GM19025 (cell line): ENCODE data around the gene ANKS3.
A peak's percentile ranks its signal among the peaks of the same experiment; 100 is the strongest.

Experiments used
- ATAC-seq: cut with Tn5 transposase; IDR thresholded peaks from one replicate; pipeline ENCODE4 v1.9.1; 2021; ENCODE audit warnings: mild to moderate bottlenecking, low read depth, moderate library complexity; ENCODE audit not compliant: unreplicated experiment

Gene ANKS3

DNA sequence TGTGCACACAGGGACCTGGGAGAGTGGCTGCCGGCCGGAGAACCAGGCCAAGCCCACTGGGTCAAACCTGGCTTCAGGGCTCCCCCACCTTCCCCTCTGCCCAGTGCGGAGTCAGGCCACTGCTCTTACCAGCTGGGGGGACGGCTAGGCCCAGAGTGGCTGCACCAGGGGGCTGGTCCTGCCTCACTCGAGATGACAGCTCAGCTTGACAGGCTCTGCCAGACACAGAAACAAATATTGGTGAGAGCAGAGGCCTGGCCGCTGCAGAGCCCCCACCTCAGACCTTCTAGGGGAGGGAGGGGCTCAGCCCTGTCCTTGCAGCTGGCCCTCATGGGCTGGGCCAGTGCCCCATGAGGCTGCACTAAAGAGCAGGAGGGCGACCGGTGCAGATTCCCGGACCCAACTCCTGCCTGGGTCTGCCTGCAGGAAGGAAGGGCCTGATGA, 36.2 kb downstream of the ANKS3 start:
- ATAC-seq: no peak

DNA sequence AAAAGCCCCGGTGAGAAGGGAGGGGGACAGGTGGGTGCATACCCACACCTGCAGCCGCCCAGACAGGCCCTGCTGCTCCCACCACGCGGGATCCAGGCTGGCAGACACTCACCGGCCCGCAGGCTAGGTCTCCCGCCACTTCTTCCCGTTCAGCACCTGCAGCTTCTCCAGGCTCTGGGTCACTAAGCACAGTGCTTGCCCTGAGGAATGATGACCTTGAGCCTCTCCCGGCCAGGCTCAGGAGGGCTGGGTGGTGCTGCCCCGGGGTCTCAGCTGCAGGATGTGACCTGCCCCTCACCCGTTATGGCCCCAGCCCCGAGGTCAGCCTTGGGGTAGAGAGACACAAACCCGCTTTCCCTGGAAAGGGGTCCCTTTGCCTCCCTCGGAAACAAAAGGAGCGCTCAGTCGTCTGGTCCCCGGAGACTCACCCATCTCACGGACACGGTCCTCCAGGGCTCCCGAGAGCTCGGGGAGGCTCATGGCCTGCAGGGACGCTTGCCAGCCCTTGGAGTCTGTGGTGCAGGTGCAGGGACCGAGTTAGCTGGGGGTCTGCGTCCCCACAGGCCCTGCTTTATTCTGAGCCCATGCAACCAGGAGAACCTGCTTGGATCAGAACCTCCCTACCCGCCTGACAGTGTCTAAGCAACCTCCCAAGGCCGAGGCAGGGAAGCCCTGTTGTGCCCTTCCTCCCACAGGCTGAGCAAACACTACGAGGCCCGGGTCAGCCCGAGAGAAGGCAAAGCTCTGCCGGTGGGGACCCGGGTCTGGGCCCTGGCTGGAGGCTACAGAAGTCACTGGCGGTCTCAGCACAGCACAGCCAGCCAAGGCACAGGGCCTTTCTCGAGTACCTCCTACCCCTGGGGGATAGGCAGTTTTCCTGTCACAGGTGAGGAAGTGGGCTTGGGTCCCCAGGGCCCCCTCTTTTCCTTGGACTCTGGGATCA, 36.9 kb downstream of the ANKS3 start:
- no peak for ATAC-seq

DNA sequence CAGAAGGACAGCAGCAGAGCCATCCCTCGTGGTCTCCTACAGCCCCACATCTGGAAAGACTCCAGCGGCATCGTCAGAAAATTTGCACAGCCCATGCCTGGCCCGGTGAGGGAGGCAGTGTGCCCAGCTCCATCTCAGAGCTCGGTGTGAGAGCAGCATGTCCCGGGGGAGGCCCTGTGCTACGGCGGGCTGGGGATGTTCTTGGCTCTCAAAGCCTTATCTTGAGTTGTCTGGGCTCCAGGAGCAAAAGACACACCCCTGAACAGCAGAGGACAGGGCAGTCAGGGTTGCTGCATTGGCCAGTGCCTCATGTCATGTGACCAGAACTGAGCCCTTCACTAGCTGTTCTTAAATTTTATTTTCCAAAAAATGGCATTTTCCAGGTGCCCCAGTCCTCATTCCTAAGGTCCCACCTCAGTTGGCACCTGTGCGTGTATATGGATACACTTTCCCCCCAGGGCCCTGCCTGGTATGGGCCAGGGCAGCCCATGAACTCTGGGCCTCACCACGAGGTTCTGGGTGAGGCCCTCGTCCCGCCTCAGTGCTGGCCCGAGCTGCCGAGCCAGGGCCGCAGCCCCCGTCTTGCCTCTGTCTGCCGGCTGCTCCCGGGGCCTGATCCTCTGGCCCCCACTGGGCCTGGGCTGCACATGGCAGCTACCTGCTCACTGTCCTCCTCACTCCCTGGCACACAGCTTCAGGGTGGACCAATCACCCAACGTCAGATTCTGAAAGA, 37.7 kb downstream of the ANKS3 start:
- ATAC-seq: no peak

DNA sequence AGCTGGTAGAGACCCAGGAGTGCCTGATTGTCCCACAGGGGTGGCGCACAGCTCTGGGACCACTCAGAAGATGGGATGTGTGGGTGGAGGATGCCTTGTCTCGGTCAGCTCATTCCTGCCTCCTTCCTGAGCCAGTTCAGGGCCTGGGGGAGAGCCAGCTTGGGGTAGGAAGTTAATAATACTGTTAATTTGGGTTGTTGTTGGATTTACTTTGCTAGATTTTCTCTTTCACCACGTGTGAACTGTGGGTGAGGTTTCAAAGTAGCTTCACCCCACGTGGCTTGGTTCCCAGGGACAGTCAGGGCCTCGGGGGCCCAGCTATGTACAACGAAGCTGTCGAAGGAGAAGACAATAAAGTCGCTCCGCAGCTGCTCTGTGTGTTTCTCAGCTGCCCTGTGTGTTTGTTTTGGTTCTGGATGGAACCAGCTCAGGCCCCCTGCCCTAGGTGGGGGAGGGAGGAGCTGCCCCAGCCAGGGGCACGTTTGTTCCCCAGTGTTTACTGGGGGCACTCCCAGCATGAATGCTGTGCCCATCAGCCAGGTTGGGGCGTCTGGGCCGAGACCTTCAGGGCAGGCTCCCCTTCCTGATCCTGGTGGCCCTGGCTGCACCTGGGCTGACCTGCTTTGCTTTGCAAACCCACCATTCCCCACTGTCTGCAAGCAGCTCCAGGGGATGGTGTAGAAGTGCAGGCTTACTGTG, 38.4 kb downstream of the ANKS3 start:
- ATAC-seq: no peak

DNA sequence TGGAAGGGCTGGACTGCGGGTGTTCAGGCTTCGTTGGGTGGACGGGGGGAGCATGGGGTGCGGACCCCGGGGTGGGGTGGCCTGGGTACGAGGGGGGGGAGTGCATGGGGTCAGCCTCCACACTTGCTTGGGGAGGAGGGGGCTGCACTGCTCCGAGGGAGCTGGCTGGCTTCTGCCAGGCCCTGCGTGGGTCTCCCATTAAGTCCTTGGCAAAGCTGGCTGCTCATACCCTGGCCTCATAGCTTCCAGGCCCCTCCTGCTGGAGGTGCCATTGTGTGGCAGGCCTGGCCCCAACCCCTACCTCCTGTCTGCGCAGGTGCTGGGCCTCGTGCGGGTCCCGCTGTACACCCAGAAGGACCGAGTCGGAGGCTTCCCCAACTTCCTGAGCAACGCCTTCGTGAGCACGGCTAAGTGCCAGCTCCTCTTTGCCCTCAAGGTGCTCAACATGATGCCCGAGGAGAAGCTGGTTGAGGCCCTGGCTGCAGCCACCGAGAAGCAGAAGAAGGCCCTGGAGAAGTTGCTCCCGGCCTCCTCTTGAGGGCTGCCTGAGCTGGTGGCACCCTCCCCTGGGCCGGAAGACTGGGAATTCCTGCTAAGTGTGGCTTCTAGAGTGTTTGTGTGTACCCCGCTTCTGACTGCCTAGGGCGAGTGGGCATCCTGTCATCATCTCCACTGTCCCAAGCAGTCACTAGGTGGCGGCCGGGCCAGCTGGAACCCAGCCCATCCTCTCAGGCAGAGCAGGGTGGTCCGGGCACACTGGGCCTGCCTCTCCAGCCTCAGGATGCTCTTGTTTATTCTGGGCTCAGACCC, 39.2 kb downstream of the ANKS3 start:
- no peak for ATAC-seq

DNA sequence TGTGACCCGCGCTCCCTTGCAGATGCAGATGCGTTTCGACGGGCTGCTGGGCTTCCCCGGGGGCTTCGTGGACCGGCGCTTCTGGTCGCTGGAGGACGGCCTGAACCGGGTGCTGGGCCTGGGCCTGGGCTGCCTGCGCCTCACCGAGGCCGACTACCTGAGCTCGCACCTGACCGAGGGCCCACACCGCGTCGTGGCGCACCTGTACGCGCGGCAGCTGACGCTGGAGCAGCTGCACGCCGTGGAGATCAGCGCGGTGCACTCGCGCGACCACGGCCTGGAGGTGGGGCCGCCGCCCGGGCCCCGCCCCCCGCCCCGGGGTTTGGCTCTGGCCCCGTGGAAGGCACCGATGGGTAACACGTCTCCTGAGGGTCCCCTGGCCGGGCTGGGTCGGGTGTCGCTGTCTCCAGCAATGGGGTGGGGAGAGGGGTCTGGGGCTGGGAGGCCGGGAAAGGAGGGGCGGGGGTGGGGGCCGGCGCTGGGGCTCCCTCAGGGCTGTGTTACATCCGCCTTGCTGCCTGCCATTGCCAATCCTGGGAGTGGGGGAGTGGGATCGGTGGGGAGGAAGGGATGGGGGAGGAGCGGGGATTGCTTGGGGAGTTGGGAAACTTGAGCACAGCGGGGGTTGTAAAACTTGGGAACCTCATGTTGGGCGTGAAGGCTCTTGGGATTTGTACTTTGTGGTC, 40.0 kb downstream of the ANKS3 start:
- ATAC-seq: no peak

DNA sequence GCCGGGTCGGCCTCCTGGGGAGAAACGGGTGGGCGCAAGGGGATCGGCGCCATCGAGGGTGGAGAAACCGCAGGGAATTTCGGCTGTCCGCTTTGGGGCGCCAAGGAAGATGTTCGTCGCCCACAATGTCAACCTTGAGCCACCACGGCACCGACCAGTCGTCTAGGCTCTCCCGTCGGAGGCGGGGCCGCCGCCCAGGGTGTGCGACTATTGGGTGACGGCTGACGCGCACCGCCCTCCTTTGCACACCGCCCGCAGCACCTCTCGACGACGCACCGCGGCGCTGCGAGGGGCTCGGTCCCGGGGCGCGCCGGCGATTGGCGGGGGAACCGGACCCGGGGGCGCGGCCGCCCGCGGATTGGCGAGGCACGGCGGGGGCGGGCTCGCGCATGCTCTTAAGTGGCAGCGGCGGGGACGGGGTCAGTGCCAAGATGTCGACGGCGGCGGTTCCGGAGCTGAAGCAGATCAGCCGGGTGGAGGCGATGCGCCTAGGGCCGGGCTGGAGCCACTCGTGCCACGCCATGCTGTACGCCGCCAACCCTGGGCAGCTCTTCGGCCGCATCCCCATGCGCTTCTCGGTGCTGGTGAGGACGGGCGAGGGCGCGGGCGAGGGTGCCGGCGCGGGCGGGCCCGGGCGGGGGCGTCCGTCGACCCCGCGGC, 40.6 kb downstream of the ANKS3 start, which contains the start of gene NUDT16L1:
Gene NUDT16L1, plus strand, starts transcription at position 267 of the 660 bp plus-strand sequence. Its CDS starts 165 bp downstream, at position 432.
- ATAC-seq: peak; percentile 93

DNA sequence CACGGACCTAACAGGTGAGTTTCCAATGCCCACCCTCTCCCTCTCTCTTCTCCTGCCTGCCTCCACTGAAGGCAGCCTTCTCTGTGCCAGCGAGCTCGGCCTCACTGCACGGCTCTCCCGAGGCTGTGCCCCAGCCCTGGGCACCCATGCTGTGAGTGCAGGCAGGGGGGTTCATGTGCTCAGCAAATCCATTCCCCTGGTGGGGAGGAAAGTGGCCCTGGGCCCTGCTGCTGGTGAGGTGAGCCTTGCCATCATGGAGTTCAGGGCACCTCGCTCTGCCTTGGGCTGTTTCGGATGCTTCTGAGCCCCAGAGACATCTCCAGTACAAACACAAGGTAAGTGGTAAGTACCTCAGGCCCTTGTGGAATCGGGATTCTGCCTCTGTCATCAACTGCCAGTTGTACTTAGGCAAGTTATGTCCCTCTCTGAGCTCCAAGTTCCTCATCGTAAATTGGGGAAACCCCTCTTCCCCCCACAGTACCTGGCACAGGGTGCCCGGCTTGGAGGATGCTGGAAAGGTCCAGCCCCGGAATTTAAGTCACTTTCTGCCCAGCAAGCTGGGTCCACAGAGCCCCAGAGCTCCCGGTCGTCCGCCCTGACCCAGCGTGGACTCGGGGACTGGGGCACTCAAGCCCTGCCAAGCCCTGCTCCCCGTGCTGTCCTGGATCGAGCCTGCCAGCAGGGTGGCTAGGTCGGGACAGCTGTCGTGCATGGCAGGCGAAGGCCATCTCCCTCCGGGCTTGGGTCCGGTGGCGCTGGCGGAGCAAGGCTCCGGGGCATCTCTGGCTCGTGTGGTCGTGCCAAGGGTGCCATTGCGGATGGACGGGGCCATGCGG, 41.4 kb downstream of the ANKS3 start:
- peak; percentile 6 for ATAC-seq

DNA sequence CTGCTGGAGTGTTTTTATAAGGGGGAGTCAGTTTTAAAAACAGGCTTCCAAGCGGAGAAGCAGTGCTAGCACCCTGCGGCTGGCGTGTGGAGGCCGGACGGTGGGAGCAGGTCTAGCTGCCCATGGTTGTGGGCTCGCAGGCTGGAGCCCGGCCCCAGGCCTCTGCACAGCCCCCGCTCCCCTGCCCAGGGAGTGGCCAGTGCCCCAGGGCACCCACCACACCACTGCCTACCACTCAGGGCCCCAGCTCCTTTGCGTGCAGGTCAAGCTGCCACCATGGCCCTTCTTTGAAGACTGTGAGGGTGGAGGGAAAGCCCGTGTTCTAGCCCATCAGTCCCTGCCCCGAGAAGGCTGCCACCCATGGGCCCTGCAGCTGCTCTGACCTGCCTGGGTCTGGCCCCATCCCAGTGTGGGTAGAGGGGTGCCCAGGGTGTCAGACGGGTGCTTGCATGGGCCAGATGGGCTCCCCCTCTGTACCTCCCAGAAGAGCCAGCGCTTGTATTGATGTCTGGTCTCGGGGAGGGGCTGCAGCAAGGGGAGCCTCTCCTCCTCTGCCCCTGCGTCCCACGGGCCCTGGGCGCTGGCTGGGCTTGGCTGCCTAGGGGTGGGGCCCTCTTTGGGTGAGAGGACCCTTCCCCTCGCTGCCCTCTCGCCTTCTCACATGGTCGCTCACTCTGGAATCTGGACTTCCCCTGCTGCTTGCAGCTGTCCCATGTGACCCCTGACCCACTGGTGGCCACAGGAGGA, 42.2 kb downstream of the ANKS3 start:
- ATAC-seq: no peak

DNA sequence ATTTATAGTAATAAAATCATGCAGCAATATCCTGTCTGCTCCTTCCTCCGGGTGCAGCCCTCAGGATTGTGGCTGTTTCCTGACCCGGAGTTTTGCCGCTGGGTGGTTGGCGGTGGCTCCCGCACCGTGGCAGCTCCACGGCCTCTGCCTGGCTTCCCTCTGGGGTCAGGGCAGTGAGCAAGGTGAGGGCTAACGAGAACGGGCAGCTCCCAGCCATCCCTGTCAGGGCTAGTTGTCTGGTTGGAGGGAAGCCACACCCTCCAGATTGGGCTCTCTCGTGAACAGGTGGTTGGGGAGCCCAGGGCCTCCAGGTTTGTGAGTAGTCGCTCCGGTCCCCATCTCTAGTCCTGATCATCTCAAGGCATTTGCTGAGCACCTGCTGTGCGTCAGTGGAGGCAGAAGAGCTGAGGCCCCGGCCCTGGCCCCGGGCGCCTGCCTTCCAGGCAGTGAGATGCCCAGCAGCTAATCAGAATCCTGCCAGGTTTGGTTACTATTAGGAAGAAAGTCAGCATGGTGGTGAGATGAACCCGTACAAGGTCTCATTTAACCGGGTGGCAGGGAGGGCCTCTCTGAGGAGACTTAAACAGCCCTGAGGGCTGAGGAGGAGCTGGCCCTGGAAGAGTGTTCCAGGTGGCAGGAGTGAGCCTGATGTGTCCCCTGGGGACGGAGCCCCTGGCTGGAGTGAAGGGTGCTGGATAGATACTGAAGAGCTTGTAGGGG, 43.0 kb downstream of the ANKS3 start:
- ATAC-seq: no peak

DNA sequence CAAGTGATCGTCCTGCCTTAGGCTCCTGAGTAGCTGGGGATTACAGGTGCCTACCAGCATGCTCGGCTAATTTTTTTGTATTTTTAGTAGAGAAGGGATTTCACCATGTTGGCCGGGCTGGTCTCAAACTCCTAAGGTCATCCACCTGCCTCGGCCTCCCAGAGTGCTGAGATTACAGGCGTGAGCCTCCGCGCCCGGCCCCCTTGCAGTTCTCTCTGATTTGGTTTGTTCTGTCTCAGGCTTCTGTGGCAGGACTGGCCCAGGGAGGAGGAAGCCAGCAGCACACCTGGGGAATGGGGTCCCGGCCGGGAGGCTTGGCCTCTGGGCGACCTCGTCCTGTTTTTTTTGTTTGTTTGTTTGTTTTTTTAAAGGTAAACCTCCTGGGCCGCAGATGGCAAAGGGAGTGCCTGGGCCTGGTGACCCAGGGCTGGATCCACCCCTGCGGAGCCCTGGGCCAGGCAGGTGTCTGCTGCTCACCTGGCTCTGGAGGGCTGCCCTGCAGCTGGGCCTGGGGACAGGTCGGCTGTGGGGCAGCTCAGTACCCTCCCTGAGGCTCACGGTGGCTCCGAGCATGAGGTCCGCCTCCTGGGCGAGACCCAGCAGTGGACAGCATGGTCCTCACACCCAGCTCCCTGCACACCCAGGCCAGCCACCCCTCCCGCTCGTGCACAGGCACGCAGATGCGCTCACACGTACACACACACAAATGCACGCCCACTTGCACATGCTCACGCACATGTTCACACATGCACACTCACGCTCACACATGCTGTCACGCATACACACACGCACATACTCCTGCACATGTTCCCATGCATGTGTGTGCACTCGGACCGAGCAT, 44.0 kb downstream of the ANKS3 start:
- ATAC-seq: no peak

DNA sequence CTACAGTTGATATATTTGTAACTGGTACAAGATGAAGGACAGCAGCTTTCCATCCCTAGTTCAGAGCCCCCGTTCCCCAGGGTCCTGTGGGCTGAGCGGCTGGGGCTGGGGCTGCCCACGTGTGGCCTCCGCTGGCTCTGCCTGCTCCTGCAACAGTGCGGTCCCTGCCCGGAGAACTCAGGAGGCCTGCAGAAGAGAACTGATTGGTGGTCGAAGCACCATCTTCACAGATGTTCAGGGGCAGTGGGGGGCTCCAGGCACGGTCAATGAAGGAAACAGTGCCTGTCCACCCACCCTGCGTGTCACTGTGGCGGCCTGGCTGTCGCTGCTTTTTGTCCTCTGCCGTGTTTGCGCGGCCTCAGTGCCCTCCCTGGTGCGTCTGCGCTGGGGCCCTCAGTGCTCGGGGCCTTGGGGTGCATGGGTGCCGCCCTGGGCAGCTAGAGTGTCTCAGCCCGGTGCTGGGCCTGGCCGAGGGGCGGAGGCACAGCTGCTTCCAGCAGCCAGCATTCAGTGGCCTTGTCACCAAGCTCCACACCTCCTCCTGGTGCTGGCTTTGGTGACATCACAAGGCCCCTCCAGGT, 44.9 kb downstream of the ANKS3 start:
- ATAC-seq: no peak

DNA sequence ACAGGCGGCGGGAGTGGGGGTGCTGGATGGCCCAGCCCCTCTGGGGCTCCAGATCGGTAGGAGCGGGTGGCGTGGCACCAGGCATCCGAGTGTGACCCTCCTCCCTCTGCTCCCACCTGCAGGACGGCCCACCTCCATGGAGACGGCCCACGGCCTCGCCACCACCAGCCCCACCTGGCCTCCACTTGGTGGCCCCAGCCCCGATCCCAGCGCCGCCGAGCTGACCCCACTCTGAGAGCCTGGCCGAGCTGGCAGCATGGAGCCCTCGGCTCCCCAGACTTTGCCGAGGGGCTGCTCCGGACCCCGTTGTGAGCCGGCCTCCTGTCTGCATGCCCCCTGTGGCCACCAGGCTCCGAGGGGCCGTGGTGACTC, 45.4 kb downstream of the ANKS3 start:
- no peak for ATAC-seq

DNA sequence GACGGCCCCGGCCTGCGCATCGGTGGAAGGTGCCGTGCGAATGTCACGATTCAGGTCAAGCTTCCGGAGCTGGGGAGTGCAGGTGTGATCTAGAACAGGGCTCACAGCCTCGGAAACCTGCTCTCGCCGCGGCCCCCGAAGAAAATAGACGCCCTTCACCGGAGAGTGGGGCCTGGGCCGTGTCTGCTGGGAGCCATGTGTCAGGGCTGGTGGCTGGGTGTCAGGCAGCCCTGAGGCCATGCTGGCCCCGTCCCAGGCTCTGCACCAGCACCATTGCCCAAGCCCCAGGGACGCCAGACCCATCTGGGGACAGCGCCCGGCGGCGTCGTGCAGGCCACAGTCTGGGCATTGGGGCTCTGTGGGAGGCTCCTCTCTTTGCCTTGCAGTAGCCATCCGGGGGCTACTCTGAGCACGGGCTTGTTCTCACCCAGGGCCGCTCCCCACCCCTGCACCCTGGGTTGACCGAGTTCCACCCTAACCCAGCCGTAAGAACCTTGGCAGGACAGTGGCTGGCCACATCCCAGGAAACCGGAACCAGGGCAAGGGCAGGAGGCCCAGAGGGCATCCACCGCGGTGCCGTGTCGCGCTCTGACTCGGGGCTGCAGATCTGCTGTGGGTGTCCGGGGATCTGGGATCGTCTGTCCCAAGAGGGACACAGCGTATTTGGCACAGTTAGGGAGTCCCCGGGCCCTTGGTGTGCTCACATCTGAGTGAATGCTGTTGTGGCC, 46.0 kb downstream of the ANKS3 start:
- ATAC-seq: no peak

DNA sequence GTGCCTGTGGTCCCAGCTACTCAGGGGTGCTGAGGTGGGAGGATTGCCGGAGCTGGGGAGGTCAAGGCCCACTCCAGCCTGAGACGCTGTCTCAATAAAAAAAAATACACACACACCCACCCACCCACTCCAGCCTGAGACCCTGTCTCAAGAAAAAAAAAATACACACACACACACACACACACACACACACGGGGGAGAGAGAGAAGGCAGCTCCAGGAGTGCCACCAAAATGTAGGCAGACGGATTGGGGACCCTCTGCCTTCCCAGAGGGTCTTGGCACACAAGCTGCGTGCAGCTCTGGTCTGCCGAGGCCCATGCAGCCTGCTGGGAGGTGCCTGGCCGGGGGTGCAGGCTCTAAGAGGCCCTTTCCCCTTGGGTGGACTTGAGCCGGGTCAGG, 46.7 kb downstream of the ANKS3 start:
- ATAC-seq: no peak
